GM19455 (cell line): ENCODE data around the gene ASB8.
"Not testable (repeated sequence)": the region's sequence is repeated elsewhere in the genome, so short reads cannot be mapped to it uniquely, and the experiment has no call there.

Experiments
- ATAC-seq: cut with Tn5 transposase; IDR thresholded peaks from one replicate; pipeline ENCODE4 v1.9.1; 2021; ENCODE audit not compliant: unreplicated experiment

The ASB8 gene

GRCh38 chr12:48183091-48183875, 26.0 kb upstream of the ASB8 start, which contains the start of gene CCDC184:
Gene CCDC184 (plus strand): TSS chr12:48183644. CDS start chr12:48184123, 479 bp downstream.
- peak; percentile 82 for ATAC-seq

- ATAC-seq = no peak
Observed at GRCh38 chr12:48182631-48183030, 25.3 kb upstream of the ASB8 start.

GRCh38 chr12:48180857-48181495, 23.7 kb upstream of the ASB8 start:
- no peak for ATAC-seq

GRCh38 chr12:48180424-48180823, 23.1 kb upstream of the ASB8 start:
- no peak for ATAC-seq

- ATAC-seq = no peak
Observed at GRCh38 chr12:48179466-48179865, 22.2 kb upstream of the ASB8 start.

- no peak for ATAC-seq
Observed at GRCh38 chr12:48177982-48178381, 20.7 kb upstream of the ASB8 start.

GRCh38 chr12:48176417-48176751, 19.1 kb upstream of the ASB8 start:
- no peak for ATAC-seq

GRCh38 chr12:48175613-48176416, 18.5 kb upstream of the ASB8 start:
- ATAC-seq = no peak

GRCh38 chr12:48169011-48169410, 11.7 kb upstream of the ASB8 start:
- ATAC-seq = no peak

- ATAC-seq = no peak
Observed at GRCh38 chr12:48165089-48165981, 8.0 kb upstream of the ASB8 start.

- no peak for ATAC-seq
Observed at GRCh38 chr12:48164451-48164850, 7.1 kb upstream of the ASB8 start.

GRCh38 chr12:48163150-48163747, 5.9 kb upstream of the ASB8 start:
- no peak for ATAC-seq

GRCh38 chr12:48160807-48161206, 3.5 kb upstream of the ASB8 start:
- ATAC-seq = no peak

- no peak for ATAC-seq
Observed at GRCh38 chr12:48160046-48160445, 2.7 kb upstream of the ASB8 start.

- peak; percentile 24 for ATAC-seq
Observed at GRCh38 chr12:48157889-48158370, 615 bp upstream of the ASB8 start.

GRCh38 chr12:48156652-48157017, 680 bp downstream of the ASB8 start:
- no peak for ATAC-seq

GRCh38 chr12:48155786-48156185, 1.5 kb downstream of the ASB8 start:
- not testable (repeated sequence) for ATAC-seq

- no peak for ATAC-seq
Observed at GRCh38 chr12:48151103-48151771, 6.1 kb downstream of the ASB8 start.

- ATAC-seq = no peak
Observed at GRCh38 chr12:48145981-48146380, 11.3 kb downstream of the ASB8 start.

GRCh38 chr12:48143898-48144297, 13.4 kb downstream of the ASB8 start:
- no peak for ATAC-seq
